SK-N-SH treated with all-trans-retinoic acid at 6 μM for 48 hours (cell line): ENCODE measurements around the gene BTNL3.

Experiments used
- ATAC-seq: fragments of 200-7000 bp; cut with Tn5 transposase; 3 replicates; pipeline ENCODE4 v1.9.1; 2020; ENCODE audit warnings: mild to moderate bottlenecking, moderate library complexity
- ARNTL ChIP-seq: fragments of 450-650 bp; formaldehyde crosslinking; IDR thresholded peaks from 2 replicates; pipeline ENCODE4 v1.5.0; 2020; ENCODE audit warnings: low read depth, mild to moderate bottlenecking, moderate library complexity, borderline replicate concordance
- BACH2 ChIP-seq: fragments of 250-450 bp; sonication (Bioruptor Pico); IDR thresholded peaks from 2 replicates; pipeline ENCODE4 v1.9.0; 2021; ENCODE audit warnings: mild to moderate bottlenecking, borderline replicate concordance
- CSDC2 ChIP-seq: fragments of 250-450 bp; sonication (Bioruptor Pico); IDR thresholded peaks from 2 replicates; pipeline ENCODE4 v1.5.0; 2020; ENCODE audit warnings: mild to moderate bottlenecking, moderate library complexity
- ESRRG ChIP-seq: fragments of 250-450 bp; sonication (Bioruptor Pico); IDR thresholded peaks from 2 replicates; pipeline ENCODE4 v1.6.1; 2021; ENCODE audit warnings: mild to moderate bottlenecking
- GLIS3 ChIP-seq: fragments of 250-450 bp; sonication (Bioruptor Pico); IDR thresholded peaks from 2 replicates; pipeline ENCODE4 v1.5.0; 2020; ENCODE audit warnings: mild to moderate bottlenecking, moderate library complexity
- ISL1 ChIP-seq: fragments of 250-450 bp; sonication (Bioruptor Pico); IDR thresholded peaks from 2 replicates; pipeline ENCODE4 v2.1.2; 2022; ENCODE audit warnings: mild to moderate bottlenecking, moderate library complexity
- OSR1 ChIP-seq: fragments of 250-450 bp; sonication (Bioruptor Pico); IDR thresholded peaks from 2 replicates; pipeline ENCODE4 v1.8.0; 2022; ENCODE audit warnings: moderate library complexity, mild to moderate bottlenecking, inconsistent platforms
- POU6F1 ChIP-seq: fragments of 250-450 bp; sonication (Bioruptor Pico); IDR thresholded peaks from 2 replicates; pipeline ENCODE4 v1.8.0; 2021; ENCODE audit warnings: low read depth, mild to moderate bottlenecking, moderate library complexity, borderline replicate concordance
- PPARA ChIP-seq: fragments of 250-450 bp; sonication (Bioruptor Pico); IDR thresholded peaks from 2 replicates; pipeline ENCODE4 v1.5.0; 2020; ENCODE audit warnings: mild to moderate bottlenecking, borderline replicate concordance
- SNAI2 ChIP-seq: fragments of 250-450 bp; sonication (Bioruptor Pico); IDR thresholded peaks from 2 replicates; pipeline ENCODE4 v1.5.0; 2020; ENCODE audit warnings: mild to moderate bottlenecking, moderate library complexity
- TCF4 ChIP-seq: fragments of 250-450 bp; sonication (Bioruptor Pico); IDR thresholded peaks from 2 replicates; pipeline ENCODE4 v1.8.0; 2021; ENCODE audit warnings: mild to moderate bottlenecking, moderate library complexity, borderline replicate concordance
- TOX ChIP-seq: fragments of 250-450 bp; sonication (Bioruptor Pico); IDR thresholded peaks from 2 replicates; pipeline ENCODE4 v1.8.0; 2021; ENCODE audit warnings: mild to moderate bottlenecking, moderate library complexity, borderline replicate concordance
- TSHZ2 ChIP-seq: fragments of 250-450 bp; sonication (Bioruptor Pico); IDR thresholded peaks from 2 replicates; pipeline ENCODE4 v1.5.0; 2020; ENCODE audit warnings: mild to moderate bottlenecking, moderate library complexity
- ZC3H10 ChIP-seq: fragments of 250-450 bp; sonication (Bioruptor Pico); IDR thresholded peaks from 2 replicates; pipeline ENCODE4 v1.5.1; 2021; ENCODE audit warnings: mild to moderate bottlenecking, moderate library complexity
- ZFP3 ChIP-seq: fragments of 250-450 bp; sonication (Bioruptor Pico); IDR thresholded peaks from 2 replicates; pipeline ENCODE4 v1.5.0; 2020; ENCODE audit warnings: mild to moderate bottlenecking, moderate library complexity
- ZFP30 ChIP-seq: fragments of 450-650 bp; formaldehyde crosslinking; IDR thresholded peaks from 2 replicates; pipeline ENCODE4 v1.5.0; 2022; ENCODE audit warnings: mild to moderate bottlenecking, moderate library complexity
- ZNF565 ChIP-seq: fragments of 450-650 bp; formaldehyde crosslinking; conservative IDR thresholded peaks from 2 replicates; pipeline ENCODE4 v1.5.0; 2020; ENCODE audit warnings: low read depth, mild to moderate bottlenecking, moderate library complexity
- ZNF70 ChIP-seq: fragments of 450-650 bp; formaldehyde crosslinking; IDR thresholded peaks from 2 replicates; pipeline ENCODE4 v1.5.0; 2020; ENCODE audit warnings: mild to moderate bottlenecking, moderate library complexity
- ZNF8 ChIP-seq: fragments of 450-650 bp; formaldehyde crosslinking; IDR thresholded peaks from 2 replicates; pipeline ENCODE4 v1.5.0; 2020; ENCODE audit warnings: mild to moderate bottlenecking, moderate library complexity
- TF ChIP-seq, protein P1 (sequence below): fragments of 250-450 bp; sonication (Bioruptor Pico); IDR thresholded peaks from 2 replicates; pipeline ENCODE4 v1.5.1; 2021; ENCODE audit warnings: mild to moderate bottlenecking, moderate library complexity
- TF ChIP-seq, protein P2 (sequence below): fragments of 250-450 bp; sonication (Bioruptor Pico); IDR thresholded peaks from 2 replicates; pipeline ENCODE4 v1.5.1; 2020; ENCODE audit warnings: low read depth, mild to moderate bottlenecking, moderate library complexity

Gene BTNL3

DNA sequence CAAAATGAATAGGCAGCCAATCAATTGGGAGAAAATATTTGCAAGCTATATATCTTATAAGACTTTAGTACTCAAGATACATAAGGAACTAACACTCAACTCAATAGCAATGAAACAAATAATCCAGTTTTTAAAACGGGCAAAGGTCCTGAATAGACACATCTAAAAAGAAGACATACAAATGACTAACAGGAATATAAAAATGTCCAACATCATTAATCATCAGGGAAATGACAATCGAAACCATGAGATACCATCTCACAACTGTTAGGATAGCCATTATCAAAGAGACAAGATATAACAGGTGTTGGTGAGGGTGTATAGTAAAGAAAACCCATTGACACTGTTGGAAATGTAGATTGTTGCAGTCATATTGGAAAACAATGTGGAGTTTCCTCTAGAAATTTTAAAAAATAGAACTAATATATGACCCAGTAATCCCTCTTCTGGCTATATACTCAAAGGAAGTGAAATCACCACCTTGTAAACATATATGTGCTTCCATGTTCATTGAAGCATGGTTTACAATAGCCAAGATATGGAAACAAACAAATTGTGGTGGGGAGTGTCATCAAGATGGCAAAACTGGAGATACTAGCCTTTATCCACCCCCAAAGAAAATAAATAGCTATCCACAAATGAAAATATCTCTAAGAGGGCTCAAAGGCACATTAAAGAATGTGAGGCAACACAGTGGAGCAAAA lies 13.9 kb upstream of the BTNL3 start (continued):
- TF ChIP-seq ZNF8 (CRISPR knock-in tag), result no peak
- TF ChIP-seq, protein P1, sequence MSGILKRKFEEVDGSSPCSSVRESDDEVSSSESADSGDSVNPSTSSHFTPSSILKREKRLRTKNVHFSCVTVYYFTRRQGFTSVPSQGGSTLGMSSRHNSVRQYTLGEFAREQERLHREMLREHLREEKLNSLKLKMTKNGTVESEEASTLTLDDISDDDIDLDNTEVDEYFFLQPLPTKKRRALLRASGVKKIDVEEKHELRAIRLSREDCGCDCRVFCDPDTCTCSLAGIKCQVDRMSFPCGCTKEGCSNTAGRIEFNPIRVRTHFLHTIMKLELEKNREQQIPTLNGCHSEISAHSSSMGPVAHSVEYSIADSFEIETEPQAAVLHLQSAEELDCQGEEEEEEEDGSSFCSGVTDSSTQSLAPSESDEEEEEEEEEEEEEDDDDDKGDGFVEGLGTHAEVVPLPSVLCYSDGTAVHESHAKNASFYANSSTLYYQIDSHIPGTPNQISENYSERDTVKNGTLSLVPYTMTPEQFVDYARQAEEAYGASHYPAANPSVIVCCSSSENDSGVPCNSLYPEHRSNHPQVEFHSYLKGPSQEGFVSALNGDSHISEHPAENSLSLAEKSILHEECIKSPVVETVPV, result no peak
- TF ChIP-seq ARNTL (CRISPR knock-in tag), result no peak
- TF ChIP-seq TCF4 (CRISPR knock-in tag), result no peak
- no peak for TF ChIP-seq ZFP30 (CRISPR knock-in tag)
- TF ChIP-seq OSR1, result no peak
- no peak for TF ChIP-seq ZNF565 (CRISPR knock-in tag)
- TF ChIP-seq ESRRG (CRISPR knock-in tag), result no peak
- no peak for TF ChIP-seq ISL1 (CRISPR knock-in tag)
- TF ChIP-seq ZC3H10 (CRISPR knock-in tag), result no peak

GRCh38 chr5:180975338-180975737 lies 13.3 kb upstream of the BTNL3 start:
- no peak for TF ChIP-seq ZFP3 (CRISPR knock-in tag)
- TF ChIP-seq SNAI2, result no peak
- TF ChIP-seq POU6F1 (CRISPR knock-in tag), result no peak
- no peak for TF ChIP-seq ESRRG (CRISPR knock-in tag)
- no peak for TF ChIP-seq ZNF565 (CRISPR knock-in tag)
- TF ChIP-seq OSR1, result no peak
- TF ChIP-seq TOX (CRISPR knock-in tag), result no peak
- TF ChIP-seq CSDC2 (CRISPR knock-in tag), result no peak
- TF ChIP-seq ZNF8 (CRISPR knock-in tag), result no peak
- TF ChIP-seq BACH2 (CRISPR knock-in tag), result no peak
- no peak for TF ChIP-seq ZFP30 (CRISPR knock-in tag)
- TF ChIP-seq, protein P2, sequence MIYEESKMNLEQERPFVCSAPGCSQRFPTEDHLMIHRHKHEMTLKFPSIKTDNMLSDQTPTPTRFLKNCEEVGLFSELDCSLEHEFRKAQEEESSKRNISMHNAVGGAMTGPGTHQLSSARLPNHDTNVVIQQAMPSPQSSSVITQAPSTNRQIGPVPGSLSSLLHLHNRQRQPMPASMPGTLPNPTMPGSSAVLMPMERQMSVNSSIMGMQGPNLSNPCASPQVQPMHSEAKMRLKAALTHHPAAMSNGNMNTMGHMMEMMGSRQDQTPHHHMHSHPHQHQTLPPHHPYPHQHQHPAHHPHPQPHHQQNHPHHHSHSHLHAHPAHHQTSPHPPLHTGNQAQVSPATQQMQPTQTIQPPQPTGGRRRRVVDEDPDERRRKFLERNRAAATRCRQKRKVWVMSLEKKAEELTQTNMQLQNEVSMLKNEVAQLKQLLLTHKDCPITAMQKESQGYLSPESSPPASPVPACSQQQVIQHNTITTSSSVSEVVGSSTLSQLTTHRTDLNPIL, result no peak
- TF ChIP-seq PPARA (CRISPR knock-in tag), result no peak
- TF ChIP-seq ISL1 (CRISPR knock-in tag), result no peak
- no peak for TF ChIP-seq TSHZ2 (CRISPR knock-in tag)
- TF ChIP-seq TCF4 (CRISPR knock-in tag), result no peak
- no peak for TF ChIP-seq ZC3H10 (CRISPR knock-in tag)
- TF ChIP-seq, protein P1, result no peak

GRCh38 chr5:180976518-180976917 lies 12.1 kb upstream of the BTNL3 start:
- ATAC-seq, result no peak
- TF ChIP-seq ARNTL (CRISPR knock-in tag) (no peak), GLIS3 (CRISPR knock-in tag) (no peak), ESRRG (CRISPR knock-in tag) (no peak), ZNF70 (no peak), TOX (CRISPR knock-in tag) (no peak), ZFP3 (CRISPR knock-in tag) (no peak), OSR1 (no peak), ZFP30 (CRISPR knock-in tag) (no peak), TSHZ2 (CRISPR knock-in tag) (no peak), TCF4 (CRISPR knock-in tag) (no peak)

More at GRCh38 chr5:180975338-180975737, 13.3 kb upstream of the BTNL3 start:
- ATAC-seq, result no peak
